ENCODE results near the gene ABCG4.
"Not testable (repeated sequence)": the region's sequence is repeated elsewhere in the genome, so short reads cannot be mapped to it uniquely, and the experiment has no call there.

- not testable (repeated sequence) for TF ChIP-seq CTCF, POLR2A (IDR thresholded peaks at IDR 0.05)
Observed at GRCh38 chr11:119139276-119139675, 9.6 kb upstream of the ABCG4 start.

Data from thyroid gland (tissue), 4 donors.